Ishikawa (cell line): Measurements from ENCODE around the gene LY6G5C.

Experiments
- CEBPB ChIP-seq: IDR thresholded peaks from 2 replicates; pipeline ENCODE4 v1.6.1; 2012
- CREB1 ChIP-seq: IDR thresholded peaks from 2 replicates; pipeline ENCODE4 v1.6.1; 2012; ENCODE audit warnings: low read depth
- EGR1 ChIP-seq: IDR thresholded peaks from 2 replicates; pipeline ENCODE4 v1.6.1; 2012
- EP300 ChIP-seq: IDR thresholded peaks from 2 replicates; pipeline ENCODE4 v1.6.1; 2012; ENCODE audit warnings: borderline replicate concordance
- FOXM1 ChIP-seq: IDR thresholded peaks from 2 replicates; pipeline ENCODE4 v1.6.1; 2012; ENCODE audit warnings: low read depth, borderline replicate concordance
- MAX ChIP-seq: IDR thresholded peaks from 2 replicates; pipeline ENCODE4 v1.6.1; 2012
- NFIC ChIP-seq: IDR thresholded peaks from 2 replicates; pipeline ENCODE4 v1.6.1; 2012
- RAD21 ChIP-seq: IDR thresholded peaks from 2 replicates; pipeline ENCODE4 v1.6.1; 2012; ENCODE audit warnings: low read depth
- REST ChIP-seq: IDR thresholded peaks from 2 replicates; pipeline ENCODE4 v1.6.1; 2012; ENCODE audit warnings: low read depth, mild to moderate bottlenecking
- TAF1 ChIP-seq: IDR thresholded peaks from 2 replicates; pipeline ENCODE4 v1.6.1; 2012; ENCODE audit warnings: low read depth, mild to moderate bottlenecking
- TCF12 ChIP-seq: IDR thresholded peaks from 2 replicates; pipeline ENCODE4 v1.6.1; 2012; ENCODE audit warnings: low read depth
- TEAD4 ChIP-seq: IDR thresholded peaks from 2 replicates; pipeline ENCODE4 v1.6.1; 2012
- USF1 ChIP-seq: IDR thresholded peaks from 2 replicates; pipeline ENCODE4 v1.6.1; 2012
- YY1 ChIP-seq: IDR thresholded peaks from 2 replicates; pipeline ENCODE4 v1.6.1; 2012; ENCODE audit warnings: low read depth
- ZBTB7A ChIP-seq: IDR thresholded peaks from 2 replicates; pipeline ENCODE4 v1.6.1; 2012; ENCODE audit warnings: low read depth

The LY6G5C gene

GRCh38 chr6:31720196-31720770 is 39.4 kb upstream of the LY6G5C start:
- TF ChIP-seq REST (no peak), EGR1 (no peak), NFIC (no peak)

- no peak for TF ChIP-seq MAX
- no peak for TF ChIP-seq USF1
- TF ChIP-seq ZBTB7A, result no peak
- TF ChIP-seq NFIC, result no peak
- no peak for TF ChIP-seq FOXM1
Measured at GRCh38 chr6:31719001-31719400, 38.1 kb upstream of the LY6G5C start.

- TF ChIP-seq RAD21 (no peak), FOXM1 (no peak), REST (no peak), YY1 (peak; percentile 74), EP300 (peak; percentile 51; the same call in 1 of the 2 replicates), TEAD4 (peak; percentile 70), EGR1 (no peak), USF1 (no peak), CREB1 (no peak), NFIC (peak; percentile 58; the same call in 1 of the 2 replicates), MAX (peak; percentile 28; the same call in 1 of the 2 replicates), CEBPB (no peak), TCF12 (peak; percentile 77), ZBTB7A (no peak), TAF1 (no peak)
Measured at GRCh38 chr6:31718265-31718664, 37.4 kb upstream of the LY6G5C start.

- TF ChIP-seq YY1 (no peak), EGR1 (no peak), CEBPB (no peak), FOXM1 (no peak), NFIC (no peak), TEAD4 (no peak), REST (no peak), TCF12 (no peak), MAX (no peak), CREB1 (no peak), RAD21 (no peak), USF1 (no peak), ZBTB7A (no peak), EP300 (no peak), TAF1 (no peak)
Measured at GRCh38 chr6:31717499-31718222, 36.8 kb upstream of the LY6G5C start.
